GM12891 (cell line): Measurements from ENCODE around the gene CBX1.

Source experiments
- DNase-seq: peaks from one replicate; pipeline ENCODE4 v3.0.0; 2011; ENCODE audit warnings: low spot score; ENCODE audit not compliant: insufficient read length
- FAIRE-seq: peaks from 2 replicates; lab custom pipeline; 2011; peaks lifted over from hg19 to GRCh38; lab: Jason Lieb, UNC
- PAX5 ChIP-seq: IDR thresholded peaks from 2 replicates; pipeline ENCODE4 v1.6.1; 2011; ENCODE audit warnings: low read length, moderate library complexity, mild to moderate bottlenecking; ENCODE audit not compliant: insufficient read depth, severe bottlenecking
- POLR2A ChIP-seq: IDR thresholded peaks from 2 replicates; pipeline ENCODE4 v1.6.1; 2011; ENCODE audit warnings: low read depth, low read length, control low read depth
- POLR2AphosphoS5 ChIP-seq: IDR thresholded peaks from 2 replicates; pipeline ENCODE4 v1.6.1; 2011; ENCODE audit warnings: low read depth, low read length, control low read depth
- POU2F2 ChIP-seq: IDR thresholded peaks from 2 replicates; pipeline ENCODE4 v1.6.1; 2011; ENCODE audit warnings: low read depth, mild to moderate bottlenecking, control low read depth, low read length, moderate library complexity
- SPI1 ChIP-seq: IDR thresholded peaks from 2 replicates; pipeline ENCODE4 v1.6.1; 2011; ENCODE audit warnings: low read depth, low read length, control low read depth
- TAF1 ChIP-seq: IDR thresholded peaks from 2 replicates; pipeline ENCODE4 v1.6.1; 2011; ENCODE audit warnings: low read depth, low read length, control low read depth

CBX1 gene

DNA sequence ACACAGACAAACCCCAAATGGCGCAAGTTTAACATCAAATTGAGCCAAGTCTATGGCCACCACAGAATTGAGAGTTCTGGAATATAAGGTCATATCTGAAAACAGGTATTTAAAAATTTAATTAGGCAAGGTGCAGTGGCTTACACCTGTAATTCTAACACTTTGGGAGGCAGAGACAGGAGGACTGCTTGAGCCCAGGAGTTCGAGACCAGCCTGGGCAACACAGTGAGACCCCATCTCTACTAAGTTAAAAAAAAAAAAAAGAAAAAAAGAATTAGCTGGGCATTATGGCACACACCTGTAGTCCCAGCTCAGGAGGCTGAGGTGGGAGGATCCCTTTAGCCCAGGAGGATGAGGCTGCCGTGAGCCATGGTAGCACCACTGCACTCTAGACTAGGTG lies 34.0 kb downstream of the CBX1 start:
- TF ChIP-seq PAX5 (no peak), POLR2A (no peak), POLR2AphosphoS5 (no peak), SPI1 (no peak), TAF1 (no peak), POU2F2 (no peak)
- DNase-seq (no peak), FAIRE-seq (no peak)

DNA sequence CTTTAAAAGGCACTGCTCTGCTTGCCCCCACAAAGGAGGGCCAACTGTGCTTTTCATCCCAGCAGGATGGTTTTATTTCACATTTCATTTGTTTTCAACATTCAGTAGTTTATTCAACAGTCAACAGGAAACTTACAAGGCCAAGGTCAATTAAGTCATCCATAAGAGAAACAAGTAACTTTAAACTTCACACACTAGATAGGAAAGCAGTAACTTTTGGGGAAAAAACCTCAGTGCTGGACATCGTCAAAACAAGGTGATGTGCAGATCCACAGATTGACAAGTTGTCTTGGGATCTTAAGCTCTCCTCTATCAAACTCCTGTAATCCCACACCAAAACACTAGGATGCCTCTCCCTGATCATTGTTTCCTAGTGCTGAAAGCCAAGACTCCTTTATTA lies 34.6 kb downstream of the CBX1 start:
- no peak for FAIRE-seq
- DNase-seq: no peak
- TF ChIP-seq POLR2A: no peak
- TF ChIP-seq TAF1: no peak
- TF ChIP-seq POU2F2: no peak
- no peak for TF ChIP-seq PAX5
- TF ChIP-seq POLR2AphosphoS5: no peak

DNA sequence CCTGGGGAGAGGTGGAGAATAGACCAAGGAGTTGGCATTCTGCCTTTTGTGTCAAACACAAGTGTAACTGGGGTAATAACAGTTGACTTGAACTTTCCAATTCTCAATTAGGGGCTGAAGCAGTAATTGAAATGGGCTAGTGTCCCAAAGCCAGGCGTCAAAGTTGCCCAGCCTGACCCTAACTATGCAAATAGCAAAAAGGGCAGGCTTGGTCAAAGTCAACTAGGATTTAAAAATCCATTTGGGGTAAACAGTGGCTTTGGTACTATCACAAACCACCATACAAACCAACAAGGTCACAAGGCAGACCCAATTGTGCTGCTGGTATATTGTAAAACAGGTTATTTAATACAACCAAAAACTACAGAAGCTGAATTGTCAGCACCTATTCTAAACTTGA lies 35.1 kb downstream of the CBX1 start:
- TF ChIP-seq PAX5: no peak
- TF ChIP-seq POU2F2: no peak
- TF ChIP-seq SPI1: no peak
- TF ChIP-seq TAF1: no peak
- TF ChIP-seq POLR2AphosphoS5: no peak
- no peak for TF ChIP-seq POLR2A

DNA sequence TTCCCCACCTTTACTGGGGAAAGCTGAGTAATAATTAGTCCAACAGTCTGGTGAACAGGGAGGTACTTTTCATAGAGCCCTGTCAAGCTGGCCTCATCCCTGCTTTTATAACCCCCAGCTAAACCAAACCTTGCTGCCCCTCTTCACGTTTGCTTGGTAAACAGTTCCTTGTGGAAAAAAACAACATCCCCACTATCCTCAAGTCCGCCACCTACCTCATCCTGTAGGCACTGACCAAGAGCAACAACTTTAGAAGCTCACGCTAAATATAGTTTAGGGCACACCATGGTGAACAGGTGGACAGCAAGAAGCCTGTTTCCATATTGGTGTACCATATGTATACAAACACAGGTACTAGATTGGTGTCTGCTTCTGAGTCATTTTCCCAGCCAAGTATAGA lies 36.6 kb downstream of the CBX1 start:
- DNase-seq (no peak), FAIRE-seq (no peak)
- TF ChIP-seq SPI1 (no peak), TAF1 (no peak), POU2F2 (no peak), POLR2A (no peak), PAX5 (no peak), POLR2AphosphoS5 (no peak)

More for the DNA sequence above, 35.1 kb downstream of the CBX1 start:
- DNase-seq (no peak), FAIRE-seq (no peak)

DNA sequence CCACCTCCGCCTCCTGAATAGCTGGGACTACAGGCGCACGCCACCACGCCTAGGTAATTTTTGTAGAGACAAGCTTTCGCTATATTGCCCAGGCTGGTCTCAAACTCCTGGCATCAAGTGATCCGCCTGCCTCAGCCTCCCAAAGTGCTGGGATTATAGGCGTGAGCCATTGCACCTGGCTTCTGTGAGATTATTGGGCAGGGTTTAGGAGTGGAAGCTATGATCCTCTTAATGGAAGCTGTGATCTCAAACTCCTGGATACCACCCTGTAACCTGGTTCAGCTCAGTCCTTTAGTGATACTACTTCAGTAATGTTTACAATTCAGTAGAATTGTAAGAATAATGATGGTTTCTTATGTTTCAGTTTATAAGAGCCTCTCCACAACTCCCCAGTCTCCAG lies 39.0 kb downstream of the CBX1 start:
- DNase-seq (no peak), FAIRE-seq (no peak)
- TF ChIP-seq TAF1 (no peak), PAX5 (no peak), POLR2A (no peak), POU2F2 (no peak), SPI1 (no peak), POLR2AphosphoS5 (no peak)

DNA sequence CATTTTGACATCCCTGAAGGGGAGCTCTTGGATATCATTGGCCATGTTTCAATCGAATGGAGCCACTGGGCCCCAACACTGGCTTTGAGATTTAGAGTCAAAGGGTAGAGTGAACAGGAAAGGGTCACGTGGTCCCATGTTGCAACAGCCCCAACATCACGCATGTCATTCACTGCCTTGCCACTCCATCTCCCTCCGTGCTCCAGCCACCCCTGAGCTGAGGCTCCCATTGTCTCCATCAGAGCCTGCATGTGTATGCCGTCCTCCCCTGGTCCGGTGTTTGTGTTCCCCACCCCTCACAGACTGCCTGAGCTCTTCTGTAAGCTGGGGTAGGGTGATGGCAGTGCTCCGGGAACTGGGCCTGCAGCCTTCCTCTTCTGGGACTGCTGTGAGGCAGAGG lies 41.0 kb downstream of the CBX1 start:
- FAIRE-seq (no peak), DNase-seq (no peak)
- no peak for TF ChIP-seq SPI1

DNA sequence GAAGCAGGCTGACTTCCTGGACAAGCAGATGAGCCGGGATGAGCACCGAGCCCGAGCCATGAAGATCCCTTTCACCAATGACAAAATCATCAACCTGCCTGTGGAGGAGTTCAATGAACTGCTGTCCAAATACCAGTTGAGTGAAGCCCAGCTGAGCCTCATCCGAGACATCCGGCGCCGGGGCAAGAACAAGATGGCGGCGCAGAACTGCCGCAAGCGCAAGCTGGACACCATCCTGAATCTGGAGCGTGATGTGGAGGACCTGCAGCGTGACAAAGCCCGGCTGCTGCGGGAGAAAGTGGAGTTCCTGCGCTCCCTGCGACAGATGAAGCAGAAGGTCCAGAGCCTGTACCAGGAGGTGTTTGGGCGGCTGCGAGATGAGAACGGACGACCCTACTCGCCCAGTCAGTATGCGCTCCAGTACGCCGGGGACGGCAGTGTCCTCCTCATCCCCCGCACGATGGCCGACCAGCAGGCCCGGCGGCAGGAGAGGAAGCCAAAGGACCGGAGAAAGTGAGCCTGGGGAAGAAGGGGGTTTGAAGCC lies 42.1 kb downstream of the CBX1 start:
- FAIRE-seq: no peak
- no peak for TF ChIP-seq PAX5
- no peak for TF ChIP-seq SPI1
- no peak for TF ChIP-seq POU2F2
- TF ChIP-seq POLR2AphosphoS5: no peak
- no peak for TF ChIP-seq TAF1
- no peak for TF ChIP-seq POLR2A

DNA sequence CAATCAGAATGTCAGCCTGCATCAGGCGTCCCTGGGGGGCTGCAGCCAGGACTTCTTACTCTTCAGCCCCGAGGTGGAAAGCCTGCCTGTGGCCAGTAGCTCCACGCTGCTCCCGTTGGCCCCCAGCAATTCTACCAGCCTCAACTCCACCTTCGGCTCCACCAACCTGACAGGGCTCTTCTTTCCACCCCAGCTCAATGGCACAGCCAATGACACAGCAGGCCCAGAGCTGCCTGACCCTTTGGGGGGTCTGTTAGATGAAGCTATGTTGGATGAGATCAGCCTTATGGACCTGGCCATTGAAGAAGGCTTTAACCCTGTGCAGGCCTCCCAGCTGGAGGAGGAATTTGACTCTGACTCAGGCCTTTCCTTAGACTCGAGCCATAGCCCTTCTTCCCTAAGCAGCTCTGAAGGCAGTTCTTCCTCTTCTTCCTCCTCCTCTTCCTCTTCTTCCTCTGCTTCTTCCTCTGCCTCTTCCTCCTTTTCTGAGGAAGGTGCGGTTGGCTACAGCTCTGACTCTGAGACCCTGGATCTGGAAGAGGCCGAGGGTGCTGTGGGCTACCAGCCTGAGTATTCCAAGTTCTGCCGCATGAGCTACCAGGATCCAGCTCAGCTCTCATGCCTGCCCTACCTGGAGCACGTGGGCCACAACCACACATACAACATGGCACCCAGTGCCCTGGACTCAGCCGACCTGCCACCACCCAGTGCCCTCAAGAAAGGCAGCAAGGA lies 42.7 kb downstream of the CBX1 start:
- TF ChIP-seq TAF1 (no peak), POLR2AphosphoS5 (no peak), PAX5 (no peak), SPI1 (no peak), POU2F2 (no peak), POLR2A (no peak)
- DNase-seq: no peak
- no peak for FAIRE-seq

More for the DNA sequence above, 42.1 kb downstream of the CBX1 start:
- no peak for DNase-seq

DNA sequence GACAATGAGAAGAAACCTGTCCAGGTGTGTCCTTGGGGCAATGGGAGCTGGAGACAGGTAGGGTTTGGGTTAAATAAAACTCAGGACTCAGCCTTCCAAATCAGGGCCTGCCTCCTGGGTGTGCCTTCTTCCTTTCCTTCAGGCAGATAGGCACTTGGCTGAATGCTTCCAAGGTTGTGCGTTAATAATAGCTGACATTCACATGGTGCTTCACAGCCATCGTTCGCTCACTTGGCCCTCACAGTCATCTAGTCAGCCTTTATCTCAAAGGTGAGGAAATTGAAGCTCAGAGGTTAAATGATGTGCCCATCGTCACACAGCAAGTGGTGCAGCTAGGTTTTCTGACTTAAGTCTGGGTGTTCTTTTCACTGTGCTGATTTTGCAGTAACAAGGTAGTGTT lies 43.7 kb downstream of the CBX1 start:
- no peak for TF ChIP-seq TAF1
- no peak for TF ChIP-seq PAX5
- TF ChIP-seq POU2F2: no peak
- TF ChIP-seq SPI1: no peak
- TF ChIP-seq POLR2AphosphoS5: no peak
- no peak for TF ChIP-seq POLR2A
- FAIRE-seq (no peak), DNase-seq (no peak)

DNA sequence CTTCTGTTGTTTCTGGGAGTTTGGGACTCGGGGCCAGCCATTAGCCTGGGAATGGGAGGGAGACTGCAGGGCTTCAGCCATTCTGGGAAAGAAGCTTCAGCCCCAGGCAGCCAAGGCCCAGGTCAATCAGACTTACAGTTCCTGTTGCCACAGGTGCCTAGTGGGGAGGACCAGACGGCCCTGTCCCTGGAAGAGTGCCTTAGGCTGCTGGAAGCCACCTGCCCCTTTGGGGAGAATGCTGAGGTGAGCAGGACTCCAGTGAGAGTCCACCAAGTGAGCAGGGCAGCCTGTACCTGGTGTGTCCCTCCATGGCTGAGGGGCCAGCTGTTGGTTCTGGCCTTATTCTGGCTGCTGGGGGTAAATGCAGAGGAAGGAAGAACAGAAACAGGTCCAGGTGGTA lies 44.4 kb downstream of the CBX1 start:
- TF ChIP-seq POLR2AphosphoS5 (no peak), PAX5 (no peak), POU2F2 (no peak), SPI1 (no peak), POLR2A (no peak), TAF1 (no peak)
- DNase-seq (no peak), FAIRE-seq (no peak)
